SW480 (cell line): Measurements from ENCODE around the gene CPT1C.
A peak's percentile ranks its signal among the peaks of the same experiment; 100 is the strongest.

Source experiments
- DNase-seq: peaks from one replicate; pipeline ENCODE4 v3.0.0-alpha.2; 2016; ENCODE audit warnings: low spot score

CPT1C gene

GRCh38 chr19:49690656-49691242 lies at the start of gene CPT1C:
Gene CPT1C (plus strand): TSS chr19:49691116. CDS start chr19:49692253, 1,137 bp downstream.
- peak; percentile 74 for DNase-seq

DNA sequence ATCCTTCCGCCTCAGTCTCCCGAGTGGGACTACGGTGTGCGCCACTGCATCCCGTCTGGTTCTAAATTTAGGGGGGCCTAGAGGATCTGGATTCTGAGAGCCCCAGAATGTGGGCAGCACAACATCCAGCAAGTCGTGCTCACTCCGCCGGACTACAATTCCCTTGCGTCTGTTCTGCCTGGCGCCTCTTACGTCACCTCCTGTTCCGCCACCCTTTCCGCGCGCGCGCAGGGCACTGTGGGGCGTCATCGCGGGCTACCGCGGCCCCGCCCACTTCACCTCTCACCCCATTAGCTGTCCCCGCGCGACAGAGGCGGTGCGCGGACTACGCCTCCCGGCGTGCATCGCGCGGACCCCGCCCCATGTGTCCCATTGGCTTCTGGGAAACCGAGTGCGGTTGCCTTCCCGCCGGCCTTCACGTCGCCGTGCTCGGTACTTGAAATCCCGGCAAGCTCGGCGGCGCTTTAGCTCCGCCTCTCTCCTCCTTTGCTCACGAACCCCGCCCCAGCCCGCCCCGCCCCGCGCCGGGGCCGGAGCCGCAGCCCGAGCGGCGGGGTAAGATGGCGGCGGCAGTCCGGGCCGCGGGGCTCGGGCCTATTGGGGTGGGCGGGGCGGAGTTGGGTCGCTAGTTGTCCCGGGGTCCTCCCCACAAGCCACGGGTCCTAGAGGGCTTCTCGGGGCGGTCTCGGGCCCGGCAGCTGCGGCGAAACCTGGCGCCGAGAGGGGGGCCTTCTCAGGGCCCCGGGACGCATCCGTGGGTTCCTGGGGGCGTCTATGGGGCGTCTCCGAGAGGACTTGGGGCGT lies 49.0 kb upstream of the CPT1C start, which contains the start of gene SCAF1:
SCAF1 (plus strand) TSS at position 522 of the 804 bp plus-strand sequence. CDS start 2,818 bp downstream, outside the sequence.
- DNase-seq, result peak; percentile 100

DNA sequence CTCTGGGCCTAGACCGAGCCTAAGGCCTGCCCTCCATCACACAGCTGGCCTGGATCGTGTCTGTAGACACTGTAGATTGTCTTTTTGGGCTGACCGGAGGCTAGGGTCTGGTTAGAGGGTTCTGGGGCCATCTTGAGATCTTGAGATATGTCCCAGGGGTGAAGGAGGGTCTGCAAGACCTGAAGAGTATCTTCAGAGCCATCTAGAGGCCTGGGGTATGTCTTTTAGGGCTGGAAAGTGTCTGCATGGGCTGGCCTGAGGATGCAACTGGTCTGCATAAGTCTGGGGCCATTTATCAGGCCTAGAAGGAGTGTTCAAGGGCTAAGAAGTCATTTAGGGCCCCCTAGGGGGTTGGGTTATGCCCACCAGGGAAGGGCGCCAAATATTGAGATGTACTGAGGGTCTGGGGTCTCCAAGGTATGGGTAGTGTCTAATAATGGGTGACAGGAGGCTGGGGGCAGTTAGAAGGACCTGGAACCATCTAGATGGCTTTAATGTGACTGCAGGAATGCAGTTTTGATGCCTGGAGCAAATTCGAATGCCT lies 48.4 kb upstream of the CPT1C start:
- DNase-seq, result no peak

DNA sequence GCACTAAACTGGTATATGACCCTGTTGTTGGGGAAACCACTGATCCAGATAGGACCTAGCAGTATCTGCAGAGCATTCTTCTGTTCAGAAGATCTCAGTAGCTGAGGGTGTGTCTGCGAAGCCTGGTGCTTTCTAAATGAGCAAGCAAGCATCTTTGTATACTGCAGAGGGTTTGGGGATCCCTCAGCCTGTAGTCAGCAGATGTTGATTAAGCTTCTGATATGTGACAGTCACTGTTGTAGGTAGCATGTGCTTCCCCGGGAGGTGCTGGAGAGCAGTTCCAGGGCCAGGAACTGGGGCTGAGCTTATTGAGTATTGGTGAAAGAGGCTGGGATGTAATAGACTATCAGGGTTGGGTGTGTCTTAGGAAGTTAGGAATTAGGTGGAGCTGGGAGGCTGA lies 47.5 kb upstream of the CPT1C start:
- no peak for DNase-seq

- no peak for DNase-seq
These were observed 45.3 kb upstream of the CPT1C start for GRCh38 chr19:49645592-49645991.

DNA sequence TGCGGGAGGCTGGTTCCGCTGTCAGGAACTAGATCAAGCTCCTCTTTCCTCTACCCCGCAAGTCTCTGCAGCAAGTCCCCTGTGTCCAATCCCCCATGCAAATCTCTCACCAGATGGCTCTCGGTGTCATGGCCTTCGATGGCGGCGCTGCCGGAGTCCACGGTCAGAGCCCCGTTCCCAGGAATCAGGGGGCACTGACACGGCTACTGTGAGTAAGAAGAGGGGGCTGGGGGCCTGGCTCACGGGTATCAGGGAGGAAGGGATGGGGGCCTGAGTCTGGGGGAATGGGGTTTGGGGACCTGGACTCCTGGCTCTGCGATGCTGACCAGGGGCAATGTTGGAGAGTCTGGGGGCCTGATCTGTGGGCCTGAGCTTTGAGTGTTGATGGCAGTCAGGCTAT lies 44.9 kb upstream of the CPT1C start:
- no peak for DNase-seq

DNA sequence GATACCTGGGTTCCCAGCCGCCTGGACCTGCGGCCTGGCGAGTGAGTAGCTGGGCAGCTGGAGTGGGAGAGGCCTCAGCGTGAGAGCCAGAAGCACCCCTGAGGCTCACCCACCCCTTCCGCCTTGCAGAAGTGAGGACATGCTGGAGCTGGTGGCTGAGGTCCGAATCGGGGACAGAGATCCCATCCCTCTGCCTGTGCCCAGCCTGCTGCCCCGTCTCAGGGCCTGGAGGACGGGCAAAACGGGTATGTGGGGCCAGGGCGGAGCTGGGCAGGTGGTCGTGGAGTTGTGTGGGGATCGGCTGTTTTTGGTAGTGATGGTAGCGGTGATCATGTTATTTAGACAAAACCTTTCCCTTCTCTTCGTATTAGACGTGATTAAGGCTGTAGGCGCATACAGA lies 44.3 kb upstream of the CPT1C start:
- DNase-seq, result no peak

DNA sequence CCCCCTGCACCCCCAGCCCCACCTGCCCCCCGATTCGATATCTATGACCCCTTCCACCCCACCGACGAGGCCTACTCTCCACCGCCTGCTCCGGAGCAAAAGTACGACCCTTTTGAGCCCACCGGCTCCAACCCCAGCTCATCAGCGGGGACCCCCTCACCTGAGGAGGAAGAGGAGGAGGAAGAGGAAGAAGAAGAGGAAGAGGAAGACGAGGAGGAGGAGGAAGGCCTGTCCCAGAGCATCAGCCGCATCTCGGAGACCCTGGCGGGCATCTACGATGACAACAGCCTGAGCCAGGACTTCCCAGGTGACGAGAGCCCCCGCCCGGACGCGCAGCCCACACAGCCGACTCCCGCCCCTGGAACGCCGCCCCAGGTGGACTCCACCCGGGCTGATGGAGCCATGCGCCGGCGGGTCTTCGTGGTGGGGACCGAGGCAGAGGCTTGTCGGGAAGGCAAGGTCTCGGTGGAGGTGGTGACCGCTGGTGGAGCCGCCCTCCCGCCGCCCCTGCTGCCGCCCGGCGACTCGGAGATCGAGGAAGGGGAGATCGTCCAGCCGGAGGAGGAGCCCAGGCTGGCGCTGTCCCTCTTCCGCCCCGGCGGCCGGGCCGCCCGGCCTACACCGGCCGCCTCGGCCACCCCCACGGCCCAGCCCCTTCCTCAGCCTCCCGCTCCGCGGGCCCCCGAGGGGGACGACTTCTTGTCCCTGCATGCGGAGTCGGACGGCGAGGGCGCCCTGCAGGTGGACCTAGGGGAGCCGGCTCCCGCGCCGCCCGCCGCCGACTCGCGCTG lies 39.7 kb upstream of the CPT1C start:
- no peak for DNase-seq

DNA sequence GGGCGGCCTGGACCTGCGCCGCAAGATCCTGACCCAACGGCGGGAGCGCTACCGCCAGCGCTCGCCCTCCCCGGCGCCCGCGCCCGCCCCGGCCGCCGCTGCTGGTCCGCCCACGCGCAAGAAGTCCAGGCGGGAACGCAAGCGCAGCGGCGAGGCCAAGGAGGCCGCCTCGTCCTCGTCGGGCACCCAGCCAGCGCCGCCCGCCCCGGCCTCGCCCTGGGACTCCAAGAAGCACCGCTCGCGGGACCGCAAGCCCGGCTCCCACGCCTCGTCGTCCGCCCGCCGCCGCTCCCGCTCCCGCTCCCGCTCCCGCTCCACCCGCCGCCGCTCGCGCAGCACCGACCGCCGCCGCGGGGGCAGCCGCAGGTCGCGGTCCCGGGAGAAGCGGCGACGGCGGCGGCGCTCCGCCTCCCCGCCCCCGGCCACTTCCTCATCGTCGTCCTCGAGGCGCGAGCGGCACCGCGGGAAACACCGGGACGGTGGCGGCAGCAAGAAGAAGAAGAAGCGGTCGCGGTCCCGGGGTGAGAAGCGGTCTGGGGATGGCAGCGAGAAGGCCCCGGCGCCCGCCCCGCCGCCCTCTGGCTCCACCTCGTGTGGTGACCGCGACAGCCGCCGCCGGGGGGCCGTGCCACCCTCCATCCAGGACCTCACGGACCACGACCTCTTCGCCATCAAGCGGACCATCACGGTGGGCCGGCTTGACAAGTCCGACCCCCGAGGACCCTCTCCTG lies 38.9 kb upstream of the CPT1C start:
- DNase-seq, result no peak

DNA sequence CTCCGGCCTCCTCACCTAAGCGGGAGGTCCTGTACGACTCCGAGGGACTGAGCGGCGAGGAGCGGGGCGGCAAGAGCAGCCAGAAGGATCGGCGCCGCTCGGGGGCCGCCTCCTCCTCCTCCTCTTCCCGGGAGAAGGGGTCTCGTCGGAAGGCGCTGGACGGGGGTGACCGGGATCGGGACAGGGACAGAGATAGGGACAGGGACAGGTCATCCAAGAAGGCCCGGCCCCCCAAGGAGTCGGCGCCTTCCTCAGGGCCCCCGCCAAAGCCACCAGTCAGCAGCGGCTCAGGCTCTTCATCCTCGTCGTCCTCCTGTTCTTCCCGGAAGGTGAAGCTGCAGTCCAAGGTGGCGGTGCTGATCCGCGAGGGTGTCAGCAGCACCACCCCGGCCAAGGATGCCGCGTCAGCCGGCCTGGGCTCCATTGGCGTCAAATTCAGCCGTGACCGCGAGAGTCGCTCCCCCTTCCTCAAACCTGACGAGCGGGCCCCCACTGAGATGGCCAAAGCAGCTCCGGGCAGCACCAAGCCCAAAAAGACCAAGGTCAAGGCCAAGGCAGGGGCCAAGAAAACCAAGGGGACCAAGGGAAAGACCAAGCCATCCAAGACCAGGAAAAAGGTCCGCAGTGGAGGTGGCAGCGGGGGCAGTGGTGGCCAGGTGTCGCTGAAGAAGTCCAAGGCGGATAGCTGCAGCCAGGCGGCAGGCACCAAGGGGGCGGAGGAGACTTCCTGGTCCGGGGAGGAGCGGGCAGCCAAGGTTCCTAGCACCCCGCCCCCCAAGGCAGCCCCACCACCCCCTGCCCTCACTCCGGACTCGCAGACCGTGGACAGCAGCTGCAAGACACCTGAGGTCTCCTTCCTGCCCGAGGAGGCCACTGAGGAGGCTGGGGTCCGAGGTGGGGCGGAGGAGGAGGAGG lies 38.1 kb upstream of the CPT1C start:
- no peak for DNase-seq

GRCh38 chr19:49653466-49653806 lies 37.5 kb upstream of the CPT1C start:
- no peak for DNase-seq

GRCh38 chr19:49654581-49654980 lies 36.3 kb upstream of the CPT1C start:
- no peak for DNase-seq

- DNase-seq, result no peak
These were observed 35.1 kb upstream of the CPT1C start for GRCh38 chr19:49655570-49656455.

- DNase-seq, result no peak
These were observed 34.3 kb upstream of the CPT1C start for GRCh38 chr19:49656456-49657109.

DNA sequence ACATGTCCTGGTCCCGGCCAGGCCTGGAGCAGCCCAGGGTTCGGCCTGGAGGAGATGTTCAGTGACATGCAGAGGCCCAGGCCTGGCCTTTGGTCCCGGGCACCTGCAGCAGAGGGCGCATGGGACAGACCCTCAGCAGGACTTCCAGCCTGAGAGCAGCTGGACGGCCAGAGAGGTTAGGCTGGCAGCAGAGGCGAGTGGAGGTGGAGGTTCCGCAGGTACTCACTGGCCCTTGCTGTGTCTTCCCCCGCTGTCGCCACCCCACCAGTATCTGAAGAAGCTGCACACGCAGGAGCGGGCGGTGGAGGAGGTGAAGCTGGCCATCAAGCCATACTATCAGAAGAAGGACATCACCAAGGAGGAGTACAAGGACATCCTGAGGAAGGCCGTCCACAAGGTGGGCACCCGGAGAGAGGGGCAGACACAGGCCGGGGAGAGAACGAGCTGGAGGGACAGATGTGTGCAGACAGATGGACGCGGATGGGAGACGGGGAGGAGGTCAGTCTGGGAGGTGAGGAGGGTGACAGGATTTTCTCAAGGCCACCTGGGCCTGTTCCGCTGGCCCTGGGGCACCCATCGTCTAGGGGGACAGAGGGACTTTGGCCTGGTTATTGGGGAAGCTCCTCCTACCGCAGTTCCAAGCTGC lies 33.3 kb upstream of the CPT1C start:
- DNase-seq, result no peak

DNA sequence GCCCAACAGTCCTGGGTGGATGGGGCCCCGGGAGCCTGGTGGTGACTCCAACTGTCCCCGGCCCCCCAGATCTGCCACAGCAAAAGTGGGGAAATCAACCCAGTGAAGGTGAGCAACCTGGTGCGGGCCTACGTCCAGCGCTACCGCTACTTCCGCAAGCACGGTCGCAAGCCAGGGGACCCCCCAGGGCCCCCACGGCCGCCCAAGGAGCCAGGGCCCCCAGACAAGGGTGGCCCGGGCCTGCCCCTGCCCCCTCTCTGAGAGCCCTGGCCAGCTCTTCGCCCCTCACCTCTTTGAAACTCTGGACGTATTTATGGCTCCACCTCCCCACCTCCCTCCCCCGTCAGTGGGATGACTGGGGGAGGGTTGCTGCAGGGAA lies 32.8 kb upstream of the CPT1C start:
- DNase-seq, result no peak

DNA sequence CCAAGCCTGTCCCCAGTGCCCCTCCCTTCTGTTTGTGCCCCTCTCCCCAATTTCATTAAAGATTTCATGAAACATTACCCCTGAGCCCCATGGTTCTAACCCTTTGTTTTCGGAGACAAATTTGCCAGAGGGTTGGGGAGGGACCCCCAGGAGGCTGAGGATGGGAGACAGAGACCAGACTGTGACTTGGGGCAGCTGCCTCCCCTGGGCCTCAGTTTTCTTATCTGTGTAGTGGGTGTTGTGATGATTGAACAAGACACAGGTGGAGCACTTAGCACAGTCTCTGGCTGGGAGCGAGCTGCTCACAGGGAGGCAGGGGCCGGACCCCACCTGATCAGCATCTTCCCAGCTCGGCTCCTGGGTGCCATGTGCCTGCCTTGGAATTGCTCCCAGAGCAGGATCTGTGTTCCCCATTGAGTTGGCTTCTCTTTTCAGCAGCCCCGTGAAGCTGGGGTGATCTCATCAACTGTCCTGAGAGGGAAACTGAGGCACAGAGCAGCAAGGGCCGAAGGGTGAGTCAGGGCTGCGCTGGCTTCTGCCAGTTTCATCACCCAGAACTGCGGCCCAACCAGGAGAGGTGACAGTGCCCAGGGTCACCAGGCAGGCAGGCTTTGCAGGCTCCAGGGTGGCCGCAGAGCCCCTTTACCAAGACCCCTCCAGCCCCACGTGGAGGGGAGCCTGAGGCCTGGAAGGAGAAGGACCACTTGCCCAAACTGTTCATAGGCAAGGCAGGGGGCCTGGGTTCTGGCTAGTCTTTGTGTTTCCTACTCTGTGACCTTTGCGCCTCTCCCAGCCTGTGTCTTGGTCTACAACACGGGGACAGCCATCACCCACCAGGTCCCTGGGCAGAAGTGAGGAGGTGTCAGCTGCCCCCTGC lies 32.1 kb upstream of the CPT1C start:
- DNase-seq, result no peak
